ENCODE data around the gene IGHMBP2. TPM values are rescaled to one million over a fixed set of nuclear protein-coding genes. Genes with fewer than 3 reads are reported as not detected.

The IGHMBP2 gene
- total RNA-seq, 1 donor from 2014 or later, result 30.6 TPM

DNA sequence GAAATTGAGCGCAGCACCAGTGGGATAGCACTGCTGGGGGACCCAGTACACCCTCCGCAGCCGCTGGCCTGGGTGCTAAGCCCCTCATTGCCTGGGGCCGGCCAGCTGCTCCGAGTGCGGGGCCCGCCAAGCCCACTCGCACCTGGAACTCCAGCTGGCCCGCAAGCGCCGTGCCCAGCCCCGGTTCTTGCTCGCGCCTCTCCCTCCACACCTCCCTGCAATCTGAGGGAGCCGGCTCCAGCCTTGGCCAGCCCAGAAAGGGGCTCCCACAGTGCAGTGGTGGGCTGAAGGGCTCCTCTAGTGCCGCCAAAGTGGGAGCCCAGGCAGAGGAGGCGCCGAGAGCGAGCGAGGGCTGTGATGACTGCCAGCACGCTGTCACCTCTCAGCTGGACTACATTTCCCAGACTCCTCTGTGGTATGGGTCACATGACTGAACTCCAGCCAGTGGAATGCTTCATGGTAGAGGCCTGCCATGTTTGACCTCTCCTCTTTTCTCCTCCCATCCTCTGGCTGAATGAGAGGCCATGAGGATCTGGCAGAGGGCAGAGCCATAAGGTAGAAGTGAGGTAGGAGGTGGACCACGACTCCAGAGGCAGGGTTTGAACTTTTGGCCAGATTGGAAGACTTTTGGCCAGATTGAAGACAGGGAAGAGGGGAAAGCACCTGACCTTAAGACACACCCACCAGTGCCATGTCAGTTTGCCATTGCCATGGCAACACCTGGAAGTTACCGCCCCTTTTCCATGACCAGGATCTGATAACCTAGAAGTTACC, 70.9 kb downstream of the IGHMBP2 start:
- TF ChIP-seq, protein P1, sequence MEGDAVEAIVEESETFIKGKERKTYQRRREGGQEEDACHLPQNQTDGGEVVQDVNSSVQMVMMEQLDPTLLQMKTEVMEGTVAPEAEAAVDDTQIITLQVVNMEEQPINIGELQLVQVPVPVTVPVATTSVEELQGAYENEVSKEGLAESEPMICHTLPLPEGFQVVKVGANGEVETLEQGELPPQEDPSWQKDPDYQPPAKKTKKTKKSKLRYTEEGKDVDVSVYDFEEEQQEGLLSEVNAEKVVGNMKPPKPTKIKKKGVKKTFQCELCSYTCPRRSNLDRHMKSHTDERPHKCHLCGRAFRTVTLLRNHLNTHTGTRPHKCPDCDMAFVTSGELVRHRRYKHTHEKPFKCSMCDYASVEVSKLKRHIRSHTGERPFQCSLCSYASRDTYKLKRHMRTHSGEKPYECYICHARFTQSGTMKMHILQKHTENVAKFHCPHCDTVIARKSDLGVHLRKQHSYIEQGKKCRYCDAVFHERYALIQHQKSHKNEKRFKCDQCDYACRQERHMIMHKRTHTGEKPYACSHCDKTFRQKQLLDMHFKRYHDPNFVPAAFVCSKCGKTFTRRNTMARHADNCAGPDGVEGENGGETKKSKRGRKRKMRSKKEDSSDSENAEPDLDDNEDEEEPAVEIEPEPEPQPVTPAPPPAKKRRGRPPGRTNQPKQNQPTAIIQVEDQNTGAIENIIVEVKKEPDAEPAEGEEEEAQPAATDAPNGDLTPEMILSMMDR (IDR thresholded peaks at IDR 0.05; ENCODE audit: unreplicated experiment), result no peak
- Mint-ChIP-seq H3K4me1 (ENCODE audit: low read depth) (peaks cover 5% of the 10 kb centered on the region), H3K27me3 (peaks cover 7% of the 10 kb centered on the region), H3K27ac (no peak overlapping the region), H3K36me3 (ENCODE audit: insufficient read depth) (no peaks in the 10 kb centered on the region), H3K4me3 (ENCODE audit: low read depth) (no peak overlapping the region), H3K9me3 (ENCODE audit: low read depth) (peaks cover 3% of the 10 kb centered on the region)
- no peak for DNase-seq (ENCODE audit: low spot score, unreplicated experiment)

DNA sequence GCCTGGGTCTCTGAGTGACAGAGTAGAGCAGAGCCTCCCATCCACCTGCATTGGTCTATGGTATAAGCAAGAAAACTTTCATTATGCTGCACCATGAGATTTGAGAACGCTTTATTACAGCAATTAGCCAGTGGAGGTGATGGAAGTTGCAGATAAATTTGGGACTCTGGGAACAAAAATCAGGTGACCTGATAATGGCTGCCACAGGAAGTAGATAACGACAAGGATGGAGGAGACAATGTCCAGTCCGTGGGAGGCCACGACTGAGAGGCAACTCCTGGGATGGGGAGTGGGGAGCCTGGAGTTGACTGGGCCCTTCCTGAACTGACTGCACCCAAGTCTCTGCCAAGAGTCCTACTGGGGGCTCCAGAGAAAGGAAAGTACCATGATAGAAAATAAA, 72.4 kb downstream of the IGHMBP2 start:
- Mint-ChIP-seq H3K4me3 (ENCODE audit: low read depth) (no peak overlapping the region), H3K4me1 (ENCODE audit: low read depth) (peaks cover 5% of the 10 kb centered on the region), H3K36me3 (ENCODE audit: insufficient read depth) (no peaks in the 10 kb centered on the region), H3K9me3 (ENCODE audit: low read depth) (peaks cover 3% of the 10 kb centered on the region), H3K27ac (no peak overlapping the region), H3K27me3 (peaks cover 7% of the 10 kb centered on the region)
- TF ChIP-seq, protein P1 (IDR thresholded peaks at IDR 0.05; ENCODE audit: unreplicated experiment), result no peak
- no peak for DNase-seq (ENCODE audit: low spot score, unreplicated experiment)

DNA sequence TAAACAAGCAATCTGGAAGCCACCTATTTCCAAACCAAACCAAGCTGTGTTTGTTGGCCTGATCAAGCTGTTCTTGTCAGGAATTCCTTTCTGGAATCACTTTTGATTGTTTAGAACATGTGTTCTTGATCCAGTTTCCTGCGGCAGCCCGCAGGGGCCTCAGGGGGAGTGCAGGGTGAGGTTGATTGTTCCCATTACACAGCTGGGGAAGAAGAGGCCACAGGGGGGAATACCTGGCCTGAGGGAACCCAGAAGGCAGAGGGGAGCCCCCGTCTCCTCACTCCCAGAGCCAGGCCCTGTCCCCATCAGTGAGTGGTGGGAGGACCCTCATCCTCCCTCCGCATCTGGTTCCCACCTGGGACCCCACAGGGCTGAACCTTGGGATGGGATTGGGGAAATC, 72.9 kb downstream of the IGHMBP2 start:
- Mint-ChIP-seq H3K27me3 (peaks cover 4% of the 10 kb centered on the region), H3K36me3 (ENCODE audit: insufficient read depth) (no peaks in the 10 kb centered on the region), H3K27ac (no peak overlapping the region), H3K4me3 (ENCODE audit: low read depth) (no peak overlapping the region), H3K4me1 (ENCODE audit: low read depth) (peaks cover 5% of the 10 kb centered on the region), H3K9me3 (ENCODE audit: low read depth) (peaks cover 3% of the 10 kb centered on the region)
- DNase-seq (ENCODE audit: low spot score, unreplicated experiment), result no peak
- TF ChIP-seq, protein P1 (IDR thresholded peaks at IDR 0.05; ENCODE audit: unreplicated experiment), result no peak

DNA sequence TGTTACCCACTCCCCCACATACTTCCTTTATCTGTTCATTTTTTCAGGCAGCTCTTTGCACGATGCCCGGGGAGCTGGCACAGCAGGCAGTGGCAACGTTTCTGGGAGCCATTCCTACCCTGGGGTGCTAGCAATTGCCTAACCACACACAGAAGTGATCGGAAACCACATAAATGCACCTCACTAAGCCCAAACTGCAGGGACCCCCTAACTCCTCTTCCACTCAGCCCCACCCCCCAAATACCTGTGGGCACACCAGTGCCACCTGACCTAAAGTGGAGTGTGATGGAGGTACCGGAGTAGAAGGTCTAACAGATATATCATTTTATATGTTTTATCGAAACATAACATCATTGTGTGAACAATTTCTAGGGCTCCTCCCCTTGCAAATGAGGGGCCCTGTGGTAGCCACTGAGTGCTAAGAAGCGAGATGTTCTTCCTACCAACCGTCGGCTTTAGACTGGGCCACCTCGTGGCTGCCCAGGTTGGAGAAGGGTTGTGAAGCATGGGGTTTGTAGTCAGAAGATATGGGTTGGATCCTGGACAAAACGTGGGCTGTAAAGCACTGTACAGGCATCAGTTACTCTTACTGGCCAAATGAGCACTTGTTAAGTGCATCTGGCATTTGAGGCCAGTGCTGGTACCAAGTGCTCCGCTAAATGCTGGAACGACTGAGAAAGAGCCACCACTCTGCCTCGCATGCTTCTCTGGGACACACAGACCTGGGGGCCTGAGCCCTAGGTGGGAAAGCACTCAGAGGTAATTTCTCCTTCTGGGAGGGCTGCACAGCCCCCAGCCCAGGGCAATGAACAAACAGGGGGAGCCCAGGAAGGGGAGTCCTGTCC, 74.3 kb downstream of the IGHMBP2 start:
- Mint-ChIP-seq H3K4me3 (ENCODE audit: low read depth) (no peak overlapping the region), H3K36me3 (ENCODE audit: insufficient read depth) (no peaks in the 10 kb centered on the region)
- DNase-seq (ENCODE audit: low spot score, unreplicated experiment), result no peak

DNA sequence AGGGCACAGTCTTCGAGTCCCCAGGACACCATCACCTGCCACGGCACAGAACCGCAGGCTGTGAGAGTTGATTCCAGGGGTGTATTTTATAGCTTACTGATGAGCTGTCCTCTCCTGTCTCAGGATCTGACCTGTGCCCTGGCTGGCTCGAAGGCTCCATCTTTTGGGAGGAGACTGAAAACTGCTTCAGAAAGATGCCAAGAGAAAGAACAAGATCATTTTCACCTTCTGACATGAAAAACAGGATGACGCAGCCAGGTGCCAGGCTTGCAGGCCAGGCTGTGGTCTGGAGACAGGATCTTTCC, 74.9 kb downstream of the IGHMBP2 start:
- Mint-ChIP-seq H3K27ac (no peak overlapping the region), H3K4me3 (ENCODE audit: low read depth) (no peak overlapping the region)
- TF ChIP-seq, protein P1 (IDR thresholded peaks at IDR 0.05; ENCODE audit: unreplicated experiment), result no peak

More for the DNA sequence above, 74.3 kb downstream of the IGHMBP2 start:
- Mint-ChIP-seq H3K27ac (no peak overlapping the region), H3K4me1 (ENCODE audit: low read depth) (no peaks in the 10 kb centered on the region), H3K27me3 (peaks cover 8% of the 10 kb centered on the region), H3K9me3 (ENCODE audit: low read depth) (peaks cover 15% of the 10 kb centered on the region)
- TF ChIP-seq, protein P1 (IDR thresholded peaks at IDR 0.05; ENCODE audit: unreplicated experiment), result no peak

More for the DNA sequence above, 74.9 kb downstream of the IGHMBP2 start:
- H3K27me3 Mint-ChIP-seq, result peaks cover 8% of the 10 kb centered on the region
- no peaks in the 10 kb centered on the region for H3K4me1 Mint-ChIP-seq (ENCODE audit: low read depth)
- H3K9me3 Mint-ChIP-seq (ENCODE audit: low read depth), result peaks cover 15% of the 10 kb centered on the region
- no peaks in the 10 kb centered on the region for H3K36me3 Mint-ChIP-seq (ENCODE audit: insufficient read depth)
- DNase-seq (ENCODE audit: low spot score, unreplicated experiment), result no peak

All from progenitor cell of endocrine pancreas (in vitro differentiated cells).